HL-60 (cell line): Measurements from ENCODE around the gene RBM23.
A peak's percentile ranks its signal among the peaks of the same experiment; 100 is the strongest.

ENCODE experiments used
- DNase-seq, 2 experiments: peaks; one replicate each; pipeline ENCODE4 v3.0.0-alpha.2; 2010 to 2020; ENCODE audit warnings: low read depth in 1 of 2, low spot score in 1 of 2
- H3K27ac ChIP-seq: fragments of 250-450 bp; sonication (Bioruptor Pico); replicated peaks from 2 replicates; pipeline ENCODE4 v1.5.1; 2020; ENCODE audit warnings: mild to moderate bottlenecking, moderate library complexity
- H3K27me3 ChIP-seq: fragments of 250-450 bp; sonication (Bioruptor Pico); 2 replicates; pipeline ENCODE4 v1.5.1; 2021; ENCODE audit warnings: mild to moderate bottlenecking, moderate library complexity; ENCODE audit not compliant: insufficient read depth, poor library complexity, severe bottlenecking
- H3K4me3 ChIP-seq: replicated peaks from 2 replicates; pipeline ENCODE4 v1.5.1; 2011; ENCODE audit warnings: mild to moderate bottlenecking, control low read depth, low read length; ENCODE audit not compliant: insufficient read depth
- CTCF ChIP-seq: IDR thresholded peaks from one replicate; pipeline ENCODE4 v1.5.1; 2011; ENCODE audit warnings: low read length, control low read depth, inconsistent platforms; ENCODE audit not compliant: insufficient read depth
- GABPA ChIP-seq: IDR thresholded peaks from 2 replicates; pipeline ENCODE4 v1.6.1; 2012; ENCODE audit warnings: low read depth
- POLR2AphosphoS5 ChIP-seq: IDR thresholded peaks from 2 replicates; pipeline ENCODE4 v1.6.1; 2012; ENCODE audit warnings: low read depth
- REST ChIP-seq: IDR thresholded peaks from 2 replicates; pipeline ENCODE4 v1.6.1; 2012; ENCODE audit warnings: low read depth; ENCODE audit not compliant: insufficient replicate concordance
- SPI1 ChIP-seq: IDR thresholded peaks from 2 replicates; pipeline ENCODE4 v1.6.1; 2012; ENCODE audit warnings: low read depth, mild to moderate bottlenecking, borderline replicate concordance

RBM23 gene

GRCh38 chr14:22885975-22886374, 33.0 kb downstream of the RBM23 start:
- TF ChIP-seq REST (no peak), CTCF (no peak), POLR2AphosphoS5 (no peak), SPI1 (no peak), GABPA (no peak)
- Histone ChIP-seq H3K27me3 (peaks cover 5% of the 10 kb centered on the region), H3K4me3 (no peak overlapping the region), H3K27ac (no peak overlapping the region)
- DNase-seq, result no peak

GRCh38 chr14:22884738-22885523, 34.0 kb downstream of the RBM23 start:
- H3K27me3 ChIP-seq, result peaks cover 5% of the 10 kb centered on the region
- H3K27ac ChIP-seq, result no peak overlapping the region
- no peak overlapping the region for H3K4me3 ChIP-seq
- TF ChIP-seq SPI1 (no peak), CTCF (no peak), POLR2AphosphoS5 (no peak), REST (no peak), GABPA (no peak)
- no peak for DNase-seq

- peaks cover 5% of the 10 kb centered on the region for H3K27me3 ChIP-seq
- peak in 1 of 2 experiments; percentile 26 for DNase-seq
- no peak for TF ChIP-seq GABPA
- no peak for TF ChIP-seq POLR2AphosphoS5
- TF ChIP-seq CTCF, result no peak
- no peak for TF ChIP-seq SPI1
- no peak for TF ChIP-seq REST
- no peak overlapping the region for H3K27ac ChIP-seq
- no peak overlapping the region for H3K4me3 ChIP-seq
Observed at GRCh38 chr14:22884076-22884737, 34.7 kb downstream of the RBM23 start.
